Tibial nerve (tissue), 4 donors: ENCODE measurements around the gene KREMEN2. TPM values are rescaled to one million over a fixed set of nuclear protein-coding genes. Genes with fewer than 3 reads are reported as not detected.

Experiments
- DNase-seq, 2 donors: peaks; one replicate each; pipeline ENCODE4 v3.0.0-alpha.2; 2019; ENCODE audit warnings: low spot score in 2 of 2
- H3K27ac ChIP-seq, 4 donors: fragments of 200-600 bp; sonication (generic) in 3 of 4; one replicate each; pipeline ENCODE4 v1.5.1; 2017 to 2019; ENCODE audit warnings: mild to moderate bottlenecking in 1 of 4
- H3K27me3 ChIP-seq, 2 donors: fragments of 200-600 bp; sonication (generic) in 1 of 2; one replicate each; pipeline versions ENCODE4 v1.5.1 to v1.6.0; 2017 to 2019
- H3K36me3 ChIP-seq, 3 donors: fragments of 200-600 bp; sonication (generic); one replicate each; pipeline ENCODE4 v1.5.1; 2018 to 2019
- H3K4me1 ChIP-seq, 4 donors: fragments of 200-600 bp; sonication (generic) in 3 of 4; one replicate each; pipeline ENCODE4 v1.5.1; 2017 to 2019
- H3K4me3 ChIP-seq, 4 donors: fragments of 200-600 bp; sonication (generic) in 3 of 4; one replicate each; pipeline ENCODE4 v1.5.1; 2017 to 2019; ENCODE audit warnings: mild to moderate bottlenecking in 1 of 4, moderate library complexity in 1 of 4
- H3K9me3 ChIP-seq, 4 donors: fragments of 200-600 bp; sonication (generic) in 3 of 4; one replicate each; pipeline ENCODE4 v1.5.1; 2017 to 2019
- EP300 ChIP-seq, 2 donors: sonication (generic); formaldehyde crosslinking; IDR thresholded peaks; one replicate each; pipeline ENCODE4 v1.6.1; 2017; ENCODE audit warnings: antibody characterized with exemption in 2 of 2, mild to moderate bottlenecking in 1 of 2
- POLR2A ChIP-seq, 2 donors: fragments of 450-650 bp; IDR thresholded peaks; one replicate each; pipeline ENCODE4 v1.6.1; 2017; ENCODE audit warnings: antibody characterized with exemption in 2 of 2, mild to moderate bottlenecking in 2 of 2, moderate library complexity in 2 of 2
- WGBS, 2 donors: methylation state at CpG; one replicate each; pipeline ENCODE4 v1.1.5; 2018; 5-methylcytosine and 5-hydroxymethylcytosine counted together
- total RNA-seq, 4 donors: library from RNA; depleted of rRNA; stranded (reverse); fragments of >200 nt; gene quantifications; one replicate each; pipeline ENCODE4 v1.1.0, GENCODE V29; 2016
- TF ChIP-seq, protein P1 (sequence below), 5 experiments: fragments of 200-600 bp in 3 of 5; fragments of 450-650 bp in 2 of 5; sonication (generic) in 3 of 5; IDR thresholded peaks; one replicate each; pipeline ENCODE4 v1.5.1; 2016 to 2019; ENCODE audit warnings: antibody characterized with exemption in 5 of 5, mild to moderate bottlenecking in 3 of 5, moderate library complexity in 2 of 5

KREMEN2 gene
- total RNA-seq, 4 donors from 2014 or later, result not detected

- peaks cover 0 to 27% (median 8%) of the 10 kb centered on the region in 4 donors for H3K4me1 ChIP-seq
- H3K4me3 ChIP-seq, result no peak overlapping the region
- H3K27ac ChIP-seq, result no peak overlapping the region
- peaks cover 0 to 21% of the 10 kb centered on the region in 2 donors for H3K27me3 ChIP-seq
- TF ChIP-seq POLR2A (IDR thresholded peaks at IDR 0.05) (no peak), EP300 (IDR thresholded peaks at IDR 0.05) (no peak)
- TF ChIP-seq, protein P1, sequence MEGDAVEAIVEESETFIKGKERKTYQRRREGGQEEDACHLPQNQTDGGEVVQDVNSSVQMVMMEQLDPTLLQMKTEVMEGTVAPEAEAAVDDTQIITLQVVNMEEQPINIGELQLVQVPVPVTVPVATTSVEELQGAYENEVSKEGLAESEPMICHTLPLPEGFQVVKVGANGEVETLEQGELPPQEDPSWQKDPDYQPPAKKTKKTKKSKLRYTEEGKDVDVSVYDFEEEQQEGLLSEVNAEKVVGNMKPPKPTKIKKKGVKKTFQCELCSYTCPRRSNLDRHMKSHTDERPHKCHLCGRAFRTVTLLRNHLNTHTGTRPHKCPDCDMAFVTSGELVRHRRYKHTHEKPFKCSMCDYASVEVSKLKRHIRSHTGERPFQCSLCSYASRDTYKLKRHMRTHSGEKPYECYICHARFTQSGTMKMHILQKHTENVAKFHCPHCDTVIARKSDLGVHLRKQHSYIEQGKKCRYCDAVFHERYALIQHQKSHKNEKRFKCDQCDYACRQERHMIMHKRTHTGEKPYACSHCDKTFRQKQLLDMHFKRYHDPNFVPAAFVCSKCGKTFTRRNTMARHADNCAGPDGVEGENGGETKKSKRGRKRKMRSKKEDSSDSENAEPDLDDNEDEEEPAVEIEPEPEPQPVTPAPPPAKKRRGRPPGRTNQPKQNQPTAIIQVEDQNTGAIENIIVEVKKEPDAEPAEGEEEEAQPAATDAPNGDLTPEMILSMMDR (IDR thresholded peaks at IDR 0.05), result no peak
- WGBS, 2 donors, result 88 to 90% methylated on average over 9 to 11 of the region's 15 CpGs
- no peak for DNase-seq
- peaks cover 0 to 28% (median 0%) of the 10 kb centered on the region in 3 donors for H3K36me3 ChIP-seq
- no peaks in the 10 kb centered on the region for H3K9me3 ChIP-seq
These were observed 10.4 kb downstream of the KREMEN2 start for GRCh38 chr16:2974319-2975056.

DNA sequence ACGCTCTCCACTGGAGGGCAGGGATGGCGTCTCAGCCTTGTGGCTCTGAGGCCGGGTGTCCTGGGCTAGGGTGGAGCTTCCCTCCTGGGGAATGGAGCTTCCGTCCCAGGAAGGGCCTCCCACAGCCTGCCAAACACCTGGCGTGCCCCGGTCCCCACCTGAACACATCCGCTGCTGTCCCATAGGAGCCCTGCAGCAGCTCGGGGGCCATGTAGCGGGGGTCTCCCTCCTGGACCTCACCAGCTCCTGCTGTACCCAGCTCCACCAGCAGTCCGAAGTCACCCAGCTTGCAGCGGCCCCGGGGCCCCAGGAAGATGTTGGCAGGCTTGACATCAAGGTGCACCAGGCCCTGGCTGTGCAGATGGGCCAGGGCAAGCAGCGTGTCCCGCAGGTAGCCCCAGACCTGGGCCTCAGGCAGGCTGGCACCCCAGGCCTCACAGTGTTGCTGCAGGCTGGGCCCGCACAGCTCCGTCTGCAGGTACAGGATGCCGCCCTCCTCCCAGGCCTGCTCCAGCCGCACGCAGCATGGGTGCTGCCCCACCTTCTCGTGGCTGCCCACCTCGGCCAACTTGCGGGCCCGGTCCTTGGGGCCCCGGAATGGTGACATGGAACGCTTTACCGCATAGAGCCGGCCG is 11.2 kb downstream of the KREMEN2 start:
- Histone ChIP-seq H3K9me3 (no peaks in the 10 kb centered on the region), H3K4me3 (no peak overlapping the region), H3K36me3 (peaks cover 0 to 28% (median 0%) of the 10 kb centered on the region in 3 donors), H3K4me1 (peaks cover 0 to 27% (median 9%) of the 10 kb centered on the region in 4 donors), H3K27me3 (peaks cover 0 to 25% of the 10 kb centered on the region in 2 donors), H3K27ac (no peak overlapping the region)
- TF ChIP-seq, protein P1 (IDR thresholded peaks at IDR 0.05), result no peak
- TF ChIP-seq POLR2A (IDR thresholded peaks at IDR 0.05) (no peak), EP300 (IDR thresholded peaks at IDR 0.05) (no peak)
- no peak for DNase-seq
- 92 to 94% methylated on average over 16 to 27 of the region's 28 CpGs for WGBS, 2 donors

- 83 to 87% methylated on average over 7 of the region's 7 CpGs for WGBS, 2 donors
- Histone ChIP-seq H3K27ac (no peak overlapping the region), H3K4me3 (no peak overlapping the region), H3K9me3 (no peaks in the 10 kb centered on the region), H3K4me1 (peaks cover 0 to 25% (median 13%) of the 10 kb centered on the region in 4 donors), H3K27me3 (peaks cover 0 to 25% of the 10 kb centered on the region in 2 donors), H3K36me3 (peaks cover 0 to 28% (median 0%) of the 10 kb centered on the region in 3 donors)
- no peak for DNase-seq
- TF ChIP-seq POLR2A (IDR thresholded peaks at IDR 0.05), result no peak
These were observed 12.1 kb downstream of the KREMEN2 start for GRCh38 chr16:2976201-2976600.

DNA sequence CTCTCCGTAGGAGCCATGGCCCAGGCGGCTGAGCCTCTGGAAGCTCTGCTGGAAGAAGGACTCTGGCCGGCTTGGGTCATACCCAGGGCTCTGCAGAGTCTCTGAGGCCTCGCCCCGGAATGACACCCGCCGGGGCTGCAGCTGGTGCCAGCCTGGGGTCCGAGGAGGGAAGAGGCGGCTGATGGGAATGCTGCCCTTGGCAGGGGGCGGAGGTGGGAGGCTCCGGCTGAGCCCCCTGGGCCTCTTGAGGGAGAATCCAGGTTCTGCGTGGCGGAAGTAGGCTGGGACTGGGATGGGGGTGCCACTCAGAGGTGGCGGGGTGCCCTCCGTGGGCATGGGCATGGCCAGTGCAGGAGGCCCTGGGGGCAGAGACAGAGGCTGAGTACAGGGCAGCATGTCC is 12.6 kb downstream of the KREMEN2 start:
- Histone ChIP-seq H3K4me3 (no peak overlapping the region), H3K27me3 (peaks cover 0 to 25% of the 10 kb centered on the region in 2 donors), H3K4me1 (peaks cover 0 to 25% (median 14%) of the 10 kb centered on the region in 4 donors), H3K9me3 (no peaks in the 10 kb centered on the region), H3K36me3 (peaks cover 0 to 25% (median 0%) of the 10 kb centered on the region in 3 donors), H3K27ac (no peak overlapping the region)
- TF ChIP-seq, protein P1 (IDR thresholded peaks at IDR 0.05), result no peak
- TF ChIP-seq POLR2A (IDR thresholded peaks at IDR 0.05) (no peak), EP300 (IDR thresholded peaks at IDR 0.05) (no peak)
- 87 to 92% methylated on average over 3 to 15 of the region's 15 CpGs for WGBS, 2 donors
- DNase-seq, result no peak

DNA sequence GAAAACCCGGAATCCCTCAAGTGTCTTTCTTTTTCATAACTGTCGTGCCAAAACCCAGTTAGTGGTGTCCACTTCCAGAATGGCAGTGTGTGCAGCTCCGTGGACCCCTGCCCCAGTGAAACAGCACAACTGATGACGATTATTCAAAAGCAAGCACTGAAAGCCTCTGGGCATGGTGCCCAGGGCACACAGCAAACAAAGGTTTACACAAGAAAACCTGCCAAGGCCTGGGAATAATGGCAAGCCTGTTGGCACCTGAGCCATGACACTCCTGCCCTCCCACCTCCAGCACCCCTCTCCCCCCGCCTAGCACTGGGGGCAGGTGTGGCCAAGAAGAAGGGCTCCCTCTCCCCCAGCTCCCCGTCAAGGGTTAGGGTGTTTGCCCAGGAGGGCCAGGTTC is 13.4 kb downstream of the KREMEN2 start:
- H3K27ac ChIP-seq, result no peak overlapping the region
- peaks cover 0 to 23% (median 14%) of the 10 kb centered on the region in 4 donors for H3K4me1 ChIP-seq
- DNase-seq, result no peak
- no peak overlapping the region for H3K4me3 ChIP-seq
- TF ChIP-seq POLR2A (IDR thresholded peaks at IDR 0.05) (no peak), EP300 (IDR thresholded peaks at IDR 0.05) (no peak)
- TF ChIP-seq, protein P1 (IDR thresholded peaks at IDR 0.05), result no peak
- peaks cover 0 to 25% of the 10 kb centered on the region in 2 donors for H3K27me3 ChIP-seq
- WGBS, 2 donors, result 64 to 77% methylated on average over 5 to 6 of the region's 6 CpGs
- peaks cover 0 to 18% (median 0%) of the 10 kb centered on the region in 3 donors for H3K36me3 ChIP-seq
- no peaks in the 10 kb centered on the region for H3K9me3 ChIP-seq
